Activated CD4-positive, alpha-beta T cell treated with anti-CD3 and anti-CD28 coated beads, Interleukin-2, amount 10 ng/mL, durations not matched to agents 24 days and 14 days (primary cell): ENCODE results near the gene MYBPHL. TPM values are rescaled to one million over a fixed set of nuclear protein-coding genes. Genes with fewer than 3 reads are reported as not detected.

Source experiments
- total RNA-seq: library from RNA; stranded (reverse); gene quantifications from 2 replicates; pipeline ENCODE4 v1.2.3, GENCODE V29; 2022

MYBPHL gene
- total RNA-seq, 1 donor from 2014 or later = not detected

Other genes starting within 250 kb of the MYBPHL start
- gene TAF13, start 231.0 kb downstream of the MYBPHL start, total RNA-seq = 24.9 and 31.7 TPM in 2 replicates
- 26.7 and 29.2 TPM in 2 replicates for gene TMEM167B, start 216.2 kb downstream of the MYBPHL start, total RNA-seq
- 30.3 and 32.0 TPM in 2 replicates for gene ELAPOR1, start 192.9 kb downstream of the MYBPHL start, total RNA-seq
- 141 and 150 TPM in 2 replicates for gene SARS1, start 93.1 kb downstream of the MYBPHL start, total RNA-seq
- gene CELSR2, start 57.5 kb downstream of the MYBPHL start, total RNA-seq = 3.8 and 4.1 TPM in 2 replicates
- 4.5 and 5.0 TPM in 2 replicates for gene PSRC1, start 23.9 kb downstream of the MYBPHL start, total RNA-seq
- gene SORT1, start 90.9 kb upstream of the MYBPHL start, total RNA-seq = 1.2 and 1.4 TPM in 2 replicates
- 262 and 270 TPM in 2 replicates for gene PSMA5, start 119.4 kb upstream of the MYBPHL start, total RNA-seq
- 0.07 TPM in 1 of 2 replicates, not detected in the other for gene SYPL2, start 159.5 kb upstream of the MYBPHL start, total RNA-seq
- gene ATXN7L2, start 176.9 kb upstream of the MYBPHL start, total RNA-seq = 15.1 and 15.6 TPM in 2 replicates
- gene CYB561D1, start 187.1 kb upstream of the MYBPHL start, total RNA-seq = 11.3 and 13.1 TPM in 2 replicates
- gene AMIGO1, start 202.7 kb upstream of the MYBPHL start, total RNA-seq = 1.1 TPM in 2 replicates
- 0.14 TPM in 1 of 2 replicates, not detected in the other for gene GPR61, start 232.9 kb upstream of the MYBPHL start, total RNA-seq
- gene GNAI3, start 241.6 kb upstream of the MYBPHL start, total RNA-seq = 8.7 and 8.8 TPM in 2 replicates